Measurements from ENCODE around the gene HPS6.
A peak's percentile ranks its signal among the peaks of the same experiment; 100 is the strongest.

HPS6 gene

DNA sequence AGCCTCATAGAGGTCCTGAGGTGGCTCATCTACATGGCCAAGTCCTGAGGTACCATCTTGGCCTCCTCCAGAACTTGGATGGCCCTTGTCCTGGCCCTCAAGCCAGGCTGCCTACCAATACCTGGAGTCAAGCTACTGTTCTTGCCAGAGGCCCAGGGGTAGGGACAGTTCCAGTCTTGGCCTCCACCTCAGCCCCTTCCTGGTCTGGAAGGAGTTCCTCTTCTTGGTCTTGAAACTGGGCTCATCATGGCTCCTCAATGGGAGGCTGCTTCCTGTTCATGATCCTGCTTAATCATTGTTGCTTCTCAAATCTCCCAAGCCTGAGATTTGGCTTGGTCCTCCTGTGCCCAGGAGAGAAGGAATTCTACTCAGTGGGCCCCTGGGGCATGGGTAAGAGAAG is 3.9 kb downstream of the HPS6 start:
- no peak for DNase-seq

DNA sequence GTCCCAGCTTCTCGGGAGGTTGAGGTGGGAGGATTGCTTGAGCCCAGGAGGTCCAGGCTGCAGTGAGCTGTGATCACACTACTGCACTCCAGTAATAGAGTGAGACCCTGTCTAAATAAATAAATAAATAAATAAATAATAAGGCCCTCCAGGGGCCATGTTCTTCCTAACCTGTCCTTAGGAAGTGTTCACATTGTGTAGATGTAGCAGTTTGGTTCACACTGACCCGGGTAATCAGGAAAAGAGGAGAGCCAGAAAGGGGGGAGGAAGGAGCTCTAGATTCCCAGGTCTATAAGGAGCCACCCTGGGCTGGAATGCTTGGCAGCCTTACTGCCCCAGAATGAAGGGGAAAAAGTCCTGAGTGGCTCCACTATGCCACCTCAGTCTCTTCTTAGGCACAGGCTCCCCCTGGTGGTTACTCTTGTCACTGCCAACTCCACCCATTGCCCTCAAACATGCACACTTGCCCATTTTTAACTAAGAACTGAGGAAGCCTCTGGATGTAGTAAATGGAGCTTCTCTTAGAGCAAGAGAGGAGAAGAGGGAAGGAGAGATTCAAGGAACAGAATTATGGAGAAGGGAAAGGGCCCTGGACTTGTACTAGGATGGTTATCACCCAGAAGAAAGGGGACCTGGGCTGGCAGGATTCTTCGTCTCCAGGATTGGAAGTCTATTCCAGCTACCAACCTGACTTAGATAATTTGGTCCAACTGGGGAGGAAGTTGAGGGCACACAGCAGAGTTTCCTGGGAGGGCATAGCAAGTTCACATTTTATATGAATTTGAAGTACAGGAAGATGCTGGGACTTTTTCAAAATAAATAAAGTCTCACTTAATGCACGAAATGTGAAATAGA is 7.8 kb downstream of the HPS6 start:
- DNase-seq, result peak; percentile 84 to 86

DNA sequence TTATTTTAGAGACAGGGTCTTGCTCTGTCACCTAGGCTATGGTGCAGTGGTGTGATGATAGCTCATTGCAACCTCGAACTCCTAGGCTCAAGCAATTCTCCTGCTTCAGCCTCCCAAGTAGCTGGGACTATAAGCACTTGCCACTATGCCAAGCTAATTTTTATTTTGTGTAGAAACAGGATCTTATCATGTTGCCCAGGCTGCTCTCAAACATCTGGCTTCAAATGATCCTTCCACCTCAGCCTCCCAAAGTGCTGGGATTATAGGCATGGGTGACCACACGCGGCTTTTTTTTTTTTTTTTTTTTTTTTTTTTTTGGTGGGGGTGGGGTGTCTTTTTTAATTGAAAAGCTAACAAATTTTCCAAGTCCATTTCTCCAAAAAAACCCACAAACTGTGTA is 18.4 kb downstream of the HPS6 start:
- no peak for DNase-seq

DNA sequence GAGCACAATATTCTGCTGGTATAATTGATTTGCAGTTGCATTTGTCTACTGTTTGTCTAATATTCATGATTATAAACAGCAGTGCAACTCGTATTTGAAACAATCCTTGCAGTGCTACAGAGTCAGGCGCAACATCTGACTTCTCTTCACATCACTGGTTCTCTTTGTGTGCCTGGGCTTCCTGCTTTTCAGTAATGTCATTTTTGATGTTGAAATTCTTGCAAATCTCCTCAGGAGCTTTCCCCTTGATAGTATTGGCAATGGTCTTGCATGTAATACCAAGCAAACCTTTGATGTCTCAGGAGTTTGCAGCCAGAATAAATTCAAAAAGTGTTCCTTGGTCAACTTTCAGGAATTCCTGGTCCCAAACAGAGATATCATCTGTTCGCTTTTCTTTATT is 20.2 kb downstream of the HPS6 start:
- no peak for DNase-seq

DNA sequence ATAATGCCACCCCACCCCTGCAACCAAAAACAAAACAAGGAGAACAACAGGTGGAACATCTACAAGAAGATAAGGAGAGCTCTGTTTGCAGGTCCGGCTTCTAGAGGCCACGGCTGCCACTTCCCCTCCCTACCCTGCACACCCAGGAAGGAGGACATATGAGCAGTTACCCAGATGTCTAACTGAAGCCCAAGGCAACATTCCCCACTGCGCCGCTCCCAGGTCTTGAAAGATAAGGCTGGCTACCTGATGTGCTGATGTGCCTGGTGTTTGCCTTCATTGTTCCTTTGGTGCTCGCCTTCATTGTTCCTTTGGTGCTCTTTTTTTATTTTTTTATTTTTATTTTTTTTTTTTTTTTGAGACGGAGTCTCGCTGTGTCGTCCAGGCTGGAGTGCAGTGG is 21.0 kb downstream of the HPS6 start:
- no peak for DNase-seq

DNA sequence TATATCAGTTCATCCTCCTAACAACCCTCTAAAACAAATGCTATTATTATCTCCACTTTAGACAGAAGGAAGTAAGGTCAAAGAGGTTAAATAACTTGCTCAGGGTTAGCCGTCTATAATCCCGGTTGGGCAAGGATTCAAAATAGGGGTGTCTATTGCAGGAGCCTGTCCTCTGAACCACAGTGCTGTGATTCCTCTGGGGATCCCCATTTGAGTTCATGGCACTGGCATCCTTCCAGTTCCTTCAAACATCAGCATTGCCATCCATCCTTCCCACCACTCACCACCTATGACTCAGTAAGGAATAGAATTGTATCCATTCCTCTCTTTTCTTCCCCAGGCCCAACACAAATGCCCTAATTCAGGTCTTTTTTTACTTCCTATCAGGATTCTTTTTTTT is 25.6 kb downstream of the HPS6 start:
- no peak for DNase-seq

DNA sequence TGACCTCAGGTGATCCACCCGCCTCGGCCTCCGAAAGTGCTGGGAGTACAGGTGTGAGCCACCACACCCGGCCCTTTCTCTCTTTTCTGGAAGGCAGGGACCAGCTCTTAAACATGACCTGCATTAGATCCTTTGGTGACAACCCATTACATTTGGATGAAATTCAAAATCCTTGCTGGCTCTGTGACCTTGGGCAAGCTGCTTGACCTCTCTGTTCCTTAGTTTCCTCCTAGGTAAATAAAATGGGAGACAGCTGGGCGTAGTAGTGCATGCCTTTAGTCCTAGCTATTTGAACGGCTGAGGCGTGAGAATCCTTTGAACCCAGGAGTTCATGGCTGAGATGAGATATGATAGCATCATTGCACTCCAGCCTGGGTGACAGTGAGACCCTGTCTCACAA is 31.3 kb downstream of the HPS6 start:
- no peak for DNase-seq

DNA sequence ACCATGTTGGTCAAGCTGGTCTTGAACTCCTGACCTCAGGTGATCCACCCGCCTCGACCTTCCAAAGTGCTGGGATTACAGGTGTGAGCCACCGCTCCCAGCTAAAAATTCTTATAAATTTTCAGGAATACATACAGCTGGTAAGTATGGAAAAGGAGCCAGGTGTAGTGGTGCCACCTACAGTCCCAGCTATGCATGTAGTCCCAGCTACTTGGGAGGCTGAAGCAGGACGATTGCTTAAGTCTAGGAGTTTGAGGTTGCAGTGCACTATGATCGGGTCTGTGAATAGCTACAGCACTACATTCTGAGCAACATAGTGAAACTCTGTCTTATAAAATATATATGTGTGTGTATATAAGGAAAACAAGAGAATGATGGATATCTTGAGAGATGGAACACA is 36.0 kb downstream of the HPS6 start:
- DNase-seq, result no peak

DNA sequence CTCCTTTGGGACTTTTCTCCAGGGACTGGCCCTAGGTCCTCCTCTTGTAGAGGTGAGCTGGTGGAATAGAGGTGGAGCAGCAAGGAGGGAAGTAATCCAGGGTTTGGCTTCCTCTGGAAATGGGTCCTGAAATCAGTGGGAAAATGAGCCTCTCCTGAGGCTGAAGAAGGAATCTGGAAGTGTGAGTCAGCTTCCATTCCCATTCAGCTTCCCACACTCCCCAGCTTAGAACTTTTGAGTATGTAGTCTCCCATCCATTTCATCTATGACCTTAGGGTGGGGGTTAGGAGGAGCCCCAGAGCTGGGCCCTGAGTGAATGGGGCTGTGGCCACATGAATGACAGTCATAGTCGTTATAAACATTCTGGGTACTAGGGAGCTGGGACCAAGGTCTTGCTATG is 37.3 kb downstream of the HPS6 start:
- no peak for DNase-seq

DNA sequence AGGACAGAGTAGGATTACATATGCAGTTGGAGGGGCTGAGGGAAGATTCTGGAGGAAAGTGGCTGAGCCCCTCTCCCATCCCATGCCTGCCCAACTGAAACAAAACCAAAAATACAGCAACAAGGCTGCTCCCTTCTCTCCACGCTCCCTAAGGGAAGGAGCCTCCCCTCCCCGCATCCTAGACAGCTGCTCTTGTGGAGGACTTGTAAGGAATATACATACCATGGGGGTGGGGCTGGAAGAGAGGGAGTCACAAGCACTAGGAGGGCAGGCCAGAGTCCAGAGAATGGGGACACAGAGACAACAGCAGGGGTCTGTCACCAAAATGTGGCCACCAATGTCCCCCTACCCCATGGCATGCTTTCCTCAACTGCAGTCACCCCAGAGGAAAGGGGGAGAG is 41.8 kb downstream of the HPS6 start:
- no peak for DNase-seq

DNA sequence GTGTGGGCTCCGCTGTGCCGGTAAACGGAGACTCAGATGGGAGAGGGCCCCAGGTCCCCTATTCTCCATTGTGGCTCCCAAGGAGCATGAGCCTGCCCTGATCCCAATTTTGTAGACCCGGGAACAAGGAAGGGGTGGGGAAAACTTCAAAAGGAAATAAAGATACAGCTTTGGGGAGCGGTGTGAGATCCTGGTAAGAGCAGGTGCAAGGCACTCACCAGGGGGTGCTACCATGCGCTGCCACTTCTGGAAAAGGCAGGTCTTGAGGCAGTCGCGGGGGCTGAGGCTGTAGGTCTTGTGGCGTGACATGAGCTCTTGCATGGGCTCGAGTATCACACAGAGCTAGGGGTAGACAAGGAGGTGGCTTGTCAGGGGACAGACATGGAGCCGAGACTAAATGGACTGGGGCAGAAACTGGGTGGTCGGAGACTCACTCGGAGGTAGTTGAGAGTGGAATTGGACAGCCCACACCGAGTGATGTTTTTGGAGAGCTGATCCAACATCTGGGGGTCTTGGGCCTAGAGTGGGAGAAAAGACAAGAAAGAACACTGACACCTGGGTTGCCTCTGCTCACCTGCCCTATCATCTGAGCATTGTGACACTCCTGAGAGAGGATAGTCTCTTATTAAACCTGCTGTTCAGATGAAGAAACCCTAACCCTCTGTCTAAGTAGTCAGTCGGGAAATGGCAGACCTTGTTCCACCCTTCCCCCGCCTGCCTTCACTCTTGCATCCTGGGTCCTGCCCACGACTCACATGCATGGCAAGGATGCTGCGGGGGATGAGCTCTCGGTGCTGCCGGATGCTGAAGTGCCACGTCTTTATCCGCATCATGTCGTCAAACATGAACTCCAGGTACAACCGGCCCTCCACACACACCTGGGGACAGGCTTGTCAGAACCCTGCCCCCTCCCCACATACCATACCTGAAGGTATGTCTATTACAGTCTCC is 44.3 kb downstream of the HPS6 start:
- no peak for DNase-seq

DNA sequence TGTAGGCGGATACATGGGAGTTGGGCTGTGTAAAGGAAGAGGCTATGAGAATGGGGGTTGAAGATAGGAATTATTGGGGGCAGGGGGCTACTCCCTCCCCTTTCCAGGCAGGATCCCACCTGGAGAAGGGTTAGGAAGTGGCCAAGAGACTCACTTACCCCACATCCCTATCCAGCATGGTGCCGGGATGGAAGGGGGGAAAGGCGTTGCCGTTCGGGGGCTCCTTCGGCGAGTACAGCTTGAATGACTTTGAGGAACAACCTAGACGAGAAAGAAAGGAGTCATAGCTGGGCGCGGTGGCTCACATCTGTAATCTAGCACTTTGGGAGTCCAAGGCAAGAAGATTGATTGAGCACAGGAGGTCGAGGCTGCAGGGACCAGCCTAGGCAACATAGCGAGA is 46.1 kb downstream of the HPS6 start:
- no peak for DNase-seq

DNA sequence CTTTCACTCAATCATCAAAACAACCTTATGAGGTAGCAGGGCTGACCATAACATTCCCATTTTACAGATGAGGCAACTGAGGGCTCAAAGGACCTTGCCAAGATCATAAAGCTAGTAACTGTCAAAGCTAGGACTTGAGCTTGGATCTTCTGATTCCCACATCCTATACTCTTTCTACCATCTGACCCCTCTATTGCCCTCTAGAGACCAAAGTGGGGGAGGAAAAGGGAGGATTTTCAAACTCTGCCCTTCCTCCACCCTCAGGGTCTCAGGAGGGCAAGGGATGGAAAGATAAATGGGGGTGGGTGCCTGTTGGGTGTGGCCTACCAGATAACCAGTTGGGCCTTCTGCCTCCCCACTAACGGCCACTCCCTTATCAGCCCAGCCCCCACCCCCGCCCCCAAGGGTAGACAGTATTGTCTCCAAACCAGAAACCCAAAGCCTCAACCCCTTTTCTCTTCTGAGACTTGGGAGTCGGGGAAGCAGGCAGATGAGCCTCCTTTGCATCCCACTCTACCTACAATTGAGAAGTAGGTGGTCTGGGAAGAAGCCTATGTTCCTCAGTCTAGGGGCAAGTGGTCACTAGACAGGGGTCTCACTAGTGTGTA is 47.2 kb downstream of the HPS6 start:
- DNase-seq, result no peak

DNA sequence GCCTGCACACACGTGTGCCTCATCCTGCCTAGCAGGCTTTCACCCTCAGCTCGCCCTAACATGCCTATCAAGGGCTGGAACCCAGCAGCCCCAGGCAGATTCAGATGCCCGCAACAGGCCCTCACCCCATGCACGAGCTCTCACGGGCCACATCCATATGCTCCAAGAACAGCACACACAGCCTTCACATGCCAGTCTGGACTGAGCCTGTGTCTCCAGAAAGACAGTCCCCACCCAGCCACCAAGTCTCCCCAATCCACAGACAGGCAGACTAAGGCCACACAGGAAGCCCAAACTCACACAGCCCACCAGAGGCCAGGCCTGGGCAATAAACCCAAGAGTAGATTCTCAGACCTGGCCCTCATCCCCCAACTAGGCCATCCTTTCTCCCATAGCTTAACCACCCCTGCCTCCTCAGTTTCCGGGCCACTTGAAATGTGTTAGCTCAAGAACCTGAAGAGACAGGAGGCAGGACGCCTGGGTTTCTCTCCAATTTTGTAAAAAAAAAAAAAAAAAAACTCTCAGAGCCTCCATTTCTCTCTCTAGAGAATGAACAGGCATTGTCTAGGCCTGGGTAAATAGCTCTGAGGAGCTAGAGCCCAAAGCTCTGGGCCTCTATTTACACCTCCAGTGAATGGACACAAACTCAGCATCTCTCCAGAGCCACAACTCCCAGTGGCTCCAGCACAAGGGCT is 48.3 kb downstream of the HPS6 start:
- DNase-seq, result peak in 1 of 2 donors; percentile 15

DNA sequence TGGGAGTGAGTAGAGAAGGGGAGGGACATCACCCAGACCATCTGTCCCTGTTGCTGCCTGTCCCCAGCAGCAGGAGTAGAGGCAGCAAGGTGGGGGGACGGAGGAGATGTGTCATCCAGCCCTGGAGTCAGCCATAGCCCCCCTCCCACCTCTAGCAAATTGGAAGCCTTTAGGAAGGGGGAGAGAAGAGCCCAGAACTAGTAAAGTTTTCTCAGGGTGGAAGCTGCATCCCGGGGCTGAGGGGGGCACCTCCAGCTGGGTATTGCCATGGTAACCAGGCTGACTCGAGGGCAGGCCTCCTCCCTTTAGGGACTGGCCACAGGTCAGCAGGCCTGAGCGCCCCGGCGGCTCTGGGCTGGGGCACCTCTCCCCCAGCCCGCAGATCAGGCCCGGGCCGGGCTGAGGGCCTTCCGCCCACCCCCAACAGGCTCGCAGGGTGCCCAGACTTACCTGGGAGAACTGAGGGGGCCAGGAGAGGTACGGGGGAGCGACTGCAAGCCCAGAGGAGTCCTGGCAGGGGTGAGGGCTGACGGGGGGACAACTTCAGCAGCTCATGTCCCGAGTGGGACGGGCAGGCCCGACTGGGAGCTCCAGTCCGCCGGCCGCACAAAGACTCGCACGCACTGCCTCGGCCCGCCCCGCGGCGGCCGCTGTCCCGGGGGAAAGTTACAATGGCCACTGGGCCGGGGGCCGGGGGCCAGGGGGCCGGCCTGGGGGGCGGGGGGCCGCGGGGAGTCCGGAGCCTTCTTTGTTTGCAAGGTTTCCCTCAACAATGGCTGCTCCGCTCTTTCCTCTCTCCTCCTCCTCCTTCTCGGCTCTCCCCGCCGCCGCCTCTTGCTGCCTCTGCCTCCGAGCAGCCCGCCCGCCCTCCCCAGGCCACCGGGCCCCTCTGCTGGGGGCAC is 49.1 kb downstream of the HPS6 start:
- DNase-seq, result peak; percentile 24 to 27

DNA sequence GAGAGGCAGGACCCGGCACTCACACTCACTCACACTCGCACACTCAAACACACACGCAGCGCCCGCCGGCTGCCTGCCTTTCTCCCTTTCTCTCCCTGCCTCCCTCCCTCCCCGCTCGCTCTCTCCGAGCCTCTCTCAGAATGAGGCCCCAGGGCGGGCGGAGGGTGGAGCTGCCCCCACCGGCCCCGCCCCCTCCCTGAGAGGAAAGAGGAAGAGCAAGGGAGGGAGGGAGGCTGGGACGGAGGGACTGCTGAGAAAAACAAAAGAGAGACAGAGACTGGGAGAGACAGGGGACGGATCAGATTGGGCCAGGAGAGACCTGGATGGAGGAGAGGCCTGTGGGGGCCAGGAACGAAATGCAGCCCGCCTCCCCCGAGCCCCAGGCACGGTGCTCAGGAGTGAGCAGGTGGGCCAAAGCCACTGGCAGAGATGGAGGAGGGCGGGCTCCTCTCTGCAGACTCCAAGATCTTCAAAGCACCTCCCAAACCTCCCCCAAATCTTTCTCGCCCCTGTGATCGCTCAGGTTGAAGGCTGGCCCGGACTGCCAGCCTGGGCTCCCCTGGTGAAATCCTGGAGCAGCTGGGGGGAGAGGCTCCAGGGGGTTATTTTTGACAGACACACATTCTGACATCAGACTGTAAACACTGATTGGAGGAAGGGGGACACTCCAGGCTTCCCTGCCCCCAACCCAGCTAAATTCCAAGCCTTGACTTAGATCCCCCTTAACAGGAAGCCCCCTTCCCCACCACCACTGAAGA is 49.9 kb downstream of the HPS6 start:
- peak; percentile 90 to 91 for DNase-seq

DNA sequence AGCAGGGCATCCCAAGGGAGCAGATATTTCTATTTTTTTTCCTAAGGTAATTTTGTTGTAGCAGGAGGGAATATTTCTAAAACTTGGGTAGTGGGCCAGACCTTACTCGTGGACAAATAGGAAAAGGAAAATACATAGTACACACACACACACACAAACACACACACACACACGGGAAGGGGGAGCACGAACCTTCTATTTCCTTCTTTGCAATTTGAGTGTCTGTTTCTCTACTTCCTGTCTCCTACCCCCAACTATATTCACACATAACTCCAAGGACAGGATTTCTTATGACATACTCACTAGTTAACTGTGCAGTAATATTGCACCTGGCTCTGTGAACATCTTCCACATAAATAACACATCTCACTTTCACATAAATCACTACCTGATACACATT is 50.6 kb downstream of the HPS6 start:
- no peak for DNase-seq

DNA sequence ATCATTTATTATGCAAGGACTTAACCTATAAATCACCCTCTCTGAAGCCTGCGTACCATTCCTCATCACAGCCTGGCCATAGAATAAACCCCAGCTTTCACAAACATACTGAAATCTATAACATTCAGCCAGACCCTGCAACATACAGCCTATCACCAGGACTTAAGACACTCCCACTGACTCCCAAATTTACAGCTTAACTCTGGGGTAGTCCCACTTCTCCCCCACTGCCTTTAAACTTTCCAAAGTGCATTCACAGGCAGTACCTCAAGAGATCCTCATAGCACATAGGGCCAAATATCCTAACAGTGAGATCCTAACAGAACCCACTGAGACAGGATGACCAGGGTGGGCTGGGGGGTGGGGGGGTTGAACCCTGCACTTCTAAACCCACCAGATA is 51.5 kb downstream of the HPS6 start:
- no peak for DNase-seq
